Superior temporal gyrus (tissue), 1 donor: Measurements from ENCODE around the gene DNAH7.

Experiments
- DNase-seq: peaks from one replicate; pipeline ENCODE4 v3.0.0-alpha.2; 2016; ENCODE audit errors: extremely low spot score

DNAH7 gene

DNA sequence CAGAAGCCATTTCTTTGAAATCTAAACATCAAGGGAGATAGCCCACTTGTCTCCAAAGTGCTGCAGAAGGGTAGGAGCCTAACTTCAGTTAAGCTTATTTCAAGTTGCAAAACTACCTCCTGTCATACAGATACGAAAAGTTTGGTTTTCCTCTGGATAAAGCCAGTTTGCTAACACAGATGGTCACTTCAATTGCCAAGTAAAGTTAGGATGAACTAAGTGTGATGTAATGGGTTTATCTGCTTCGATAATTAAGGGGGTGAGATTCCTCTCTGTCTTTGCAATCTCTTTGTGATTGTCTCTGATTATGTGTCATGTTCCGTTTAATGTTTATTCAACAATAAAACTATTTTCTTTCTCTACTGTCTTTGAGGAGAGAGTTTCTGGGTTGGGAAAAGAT, 255.2 kb downstream of the DNAH7 start:
- DNase-seq: no peak

- DNase-seq: no peak
Measured at GRCh38 chr2:195810340-195811098, 258.1 kb downstream of the DNAH7 start.

DNA sequence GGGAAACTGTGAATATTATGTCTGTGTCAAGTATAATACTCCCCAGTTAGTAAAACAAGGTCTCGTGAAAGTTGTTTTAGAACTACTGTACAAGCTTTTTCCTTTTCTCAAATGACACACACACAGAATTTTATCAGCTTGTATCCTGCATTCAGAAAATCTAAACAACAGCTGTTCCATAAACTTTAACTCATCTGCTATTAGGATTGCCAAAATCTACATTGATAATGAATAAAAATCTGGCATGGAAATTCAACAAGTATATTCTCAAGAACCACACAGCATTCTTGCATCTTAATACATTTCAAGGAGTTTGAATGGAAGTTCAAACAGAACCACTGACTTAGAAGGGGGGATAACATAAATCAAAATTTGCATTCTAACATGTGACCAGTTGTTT, 260.4 kb downstream of the DNAH7 start:
- no peak for DNase-seq

DNA sequence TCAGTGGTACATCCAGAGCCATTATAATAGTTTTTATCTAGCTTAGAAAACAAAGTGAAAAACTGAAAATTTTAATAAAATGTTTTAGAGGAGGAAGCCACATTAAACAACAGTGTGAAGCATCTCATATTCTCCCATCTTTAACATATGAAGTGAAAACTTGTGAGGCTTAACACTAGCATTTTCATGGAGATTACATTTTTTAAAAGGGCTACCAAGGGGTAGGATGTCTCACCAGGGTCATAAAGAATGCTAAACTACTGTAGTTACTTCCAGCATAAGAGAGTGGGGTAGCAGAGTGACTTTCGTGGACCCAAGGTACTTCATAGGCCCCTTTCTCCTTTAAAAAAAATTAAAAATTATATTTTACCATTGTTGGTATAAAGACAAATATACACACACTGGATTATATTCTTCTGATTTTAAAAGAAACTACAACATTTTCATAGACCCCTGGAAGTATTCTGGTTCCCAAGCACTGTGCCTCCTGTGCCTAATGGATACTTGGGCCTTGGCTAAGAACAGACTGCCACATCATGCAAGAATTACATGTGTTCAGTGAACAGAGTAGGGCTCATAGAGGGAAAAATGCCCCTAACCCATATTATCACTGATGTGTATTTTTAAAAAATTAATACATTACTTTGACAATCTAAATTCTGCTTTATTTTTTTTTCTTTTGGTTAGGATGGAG, 263.2 kb downstream of the DNAH7 start:
- DNase-seq: no peak

GRCh38 chr2:195795879-195796278, 272.8 kb downstream of the DNAH7 start:
- no peak for DNase-seq

DNA sequence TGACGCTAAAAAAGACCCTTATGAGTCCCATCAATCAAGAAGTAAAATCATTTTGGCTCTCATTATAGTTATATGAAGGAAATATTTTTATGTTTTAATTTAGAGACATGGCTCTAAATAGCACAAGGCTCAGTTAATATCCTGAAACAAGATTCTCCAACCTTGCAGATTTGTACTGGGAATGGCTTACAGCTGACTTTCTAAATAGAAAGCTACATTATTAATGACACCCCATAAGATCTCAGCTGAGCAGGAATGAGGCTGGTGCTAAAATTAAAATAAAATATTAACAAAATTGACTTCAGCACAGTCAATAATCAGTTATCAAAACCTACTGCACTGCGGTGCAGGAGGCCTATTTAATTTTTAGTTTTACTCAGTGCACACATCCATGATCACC, 274.8 kb downstream of the DNAH7 start:
- DNase-seq: no peak

DNA sequence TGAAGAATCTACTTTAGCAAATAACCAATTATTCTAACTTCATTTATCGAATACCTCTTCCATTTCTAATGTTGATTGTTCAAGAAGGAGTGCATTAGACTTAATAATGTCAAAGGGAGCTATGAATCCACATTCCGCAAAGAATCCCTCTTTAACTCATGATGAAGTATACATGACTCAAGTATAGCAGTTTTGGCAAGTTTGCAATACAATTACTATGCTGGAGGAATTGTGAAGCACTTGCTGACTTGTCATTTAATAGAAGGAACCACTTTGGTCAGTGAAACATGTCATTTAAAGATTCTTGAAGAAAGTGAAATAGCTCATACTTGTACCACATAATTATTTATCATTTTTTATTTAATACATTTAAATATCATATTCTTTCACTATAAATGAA, 286.5 kb downstream of the DNAH7 start:
- DNase-seq: no peak

- DNase-seq: no peak
Measured at GRCh38 chr2:195779491-195779890, 289.1 kb downstream of the DNAH7 start.

DNA sequence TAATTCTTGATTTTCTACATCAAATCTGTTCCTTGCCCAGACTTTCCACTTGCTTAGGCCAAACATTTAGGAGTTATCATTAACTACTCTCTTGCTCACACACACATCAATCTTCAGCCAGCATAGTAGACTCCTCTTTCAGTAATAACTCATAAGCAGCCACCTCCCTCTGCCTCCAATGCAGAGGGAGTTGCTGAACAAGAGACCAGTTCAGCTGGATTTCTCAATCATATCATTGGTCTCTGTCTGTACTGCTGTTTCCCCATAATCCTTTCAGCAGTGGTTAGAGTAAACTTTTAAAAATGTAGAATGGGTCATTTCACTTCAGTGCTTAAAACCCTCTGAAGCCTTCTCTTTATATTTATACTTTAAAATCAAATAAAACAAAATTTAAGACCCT, 298.7 kb downstream of the DNAH7 start:
- no peak for DNase-seq

- no peak for DNase-seq
Measured at GRCh38 chr2:195768431-195768830, 300.2 kb downstream of the DNAH7 start.

GRCh38 chr2:195766691-195767090, 301.9 kb downstream of the DNAH7 start:
- DNase-seq: no peak

- no peak for DNase-seq
Measured at GRCh38 chr2:195763866-195764265, 304.8 kb downstream of the DNAH7 start.

- no peak for DNase-seq
Measured at GRCh38 chr2:195759877-195760276, 308.8 kb downstream of the DNAH7 start.

DNA sequence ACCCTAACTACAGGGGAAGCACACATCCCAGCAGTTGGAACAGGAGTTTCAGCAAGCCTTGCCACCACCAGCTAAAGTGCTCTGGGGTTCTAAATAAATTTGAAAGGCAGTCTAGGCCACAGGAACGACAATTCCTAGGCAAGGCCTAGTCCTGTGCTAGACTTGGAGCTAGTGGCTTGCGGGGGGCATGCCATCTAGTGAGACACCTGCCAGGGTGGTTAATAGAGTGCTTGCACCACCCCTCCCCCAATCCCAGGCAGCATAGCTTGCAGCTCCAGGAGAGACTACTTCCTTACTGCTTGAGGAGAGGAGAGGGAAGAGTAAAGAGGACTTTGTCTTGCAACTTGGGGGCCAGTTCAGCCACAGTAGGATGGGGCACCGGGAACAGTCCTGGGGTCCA, 309.8 kb downstream of the DNAH7 start:
- no peak for DNase-seq

DNA sequence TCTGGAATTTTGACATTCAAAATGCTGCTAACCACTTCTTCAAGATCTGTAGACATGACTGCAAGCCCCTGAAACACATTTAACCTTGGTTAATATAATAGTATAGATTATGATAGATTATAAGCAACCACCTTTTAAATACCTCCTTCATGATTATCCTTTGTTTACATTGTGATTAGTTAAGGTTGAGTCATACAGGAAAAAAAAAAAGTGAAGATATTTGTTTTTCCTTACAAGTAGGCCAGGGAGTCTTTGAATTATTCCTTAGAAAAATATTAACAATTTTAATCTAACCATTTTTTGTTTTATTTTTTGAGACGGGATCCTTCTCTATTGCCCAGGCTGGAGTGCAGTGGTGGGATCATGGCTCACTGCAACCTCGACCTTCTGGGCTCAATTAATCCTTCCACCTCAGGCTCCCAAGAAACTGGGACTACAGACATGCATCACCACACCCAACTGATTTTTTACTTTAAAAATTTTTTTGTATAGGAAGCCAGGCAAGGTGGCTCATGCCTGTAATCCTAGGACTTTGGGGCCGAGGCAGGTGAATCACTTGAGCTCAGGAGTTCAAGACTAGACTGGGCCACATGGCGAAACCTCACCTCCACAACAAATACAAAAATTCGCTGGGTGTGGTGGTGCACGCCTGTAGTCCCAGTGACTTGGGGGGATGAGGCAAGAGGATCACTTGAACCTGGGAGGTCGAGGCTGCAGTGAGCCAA, 312.3 kb downstream of the DNAH7 start:
- DNase-seq: no peak

- no peak for DNase-seq
Measured at GRCh38 chr2:195741191-195741590, 327.4 kb downstream of the DNAH7 start.

DNA sequence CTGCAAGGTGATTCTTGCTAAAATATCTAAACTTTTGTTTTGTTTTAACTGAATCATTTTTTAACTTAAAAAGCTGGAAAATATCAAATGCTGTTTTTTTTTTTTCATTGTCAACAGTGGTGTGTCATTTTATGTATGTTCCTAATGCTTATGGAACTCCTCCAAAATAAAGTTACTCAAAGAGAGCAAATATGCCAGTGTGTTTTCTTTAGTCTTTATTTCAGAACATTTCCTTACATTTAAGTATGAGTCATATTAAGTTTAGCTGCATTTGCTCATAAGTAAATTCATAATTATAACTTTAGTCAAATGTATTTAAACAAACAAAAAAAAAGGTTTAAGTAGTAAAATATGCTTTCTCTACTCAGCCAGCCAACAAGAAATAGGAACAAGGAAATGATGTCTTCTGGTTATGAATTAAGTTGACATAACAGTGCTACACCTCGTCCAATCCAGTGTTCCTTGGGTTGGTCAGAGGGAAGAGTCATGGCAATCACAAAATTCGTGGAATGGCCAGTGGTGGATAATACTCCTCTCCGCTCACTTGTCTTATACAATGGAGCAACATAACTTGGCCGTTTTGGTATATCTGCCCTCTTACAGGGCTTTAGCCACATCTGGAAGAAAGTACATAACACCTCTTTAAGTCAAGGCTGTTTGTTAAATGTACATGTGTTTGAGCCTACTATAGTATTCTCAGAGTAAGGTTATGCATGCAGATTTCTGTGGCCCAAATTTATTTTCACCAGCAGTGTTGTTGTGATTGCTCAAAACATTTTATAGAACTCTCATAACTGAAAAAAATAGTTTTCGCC, 330.9 kb downstream of the DNAH7 start:
- DNase-seq: no peak

DNA sequence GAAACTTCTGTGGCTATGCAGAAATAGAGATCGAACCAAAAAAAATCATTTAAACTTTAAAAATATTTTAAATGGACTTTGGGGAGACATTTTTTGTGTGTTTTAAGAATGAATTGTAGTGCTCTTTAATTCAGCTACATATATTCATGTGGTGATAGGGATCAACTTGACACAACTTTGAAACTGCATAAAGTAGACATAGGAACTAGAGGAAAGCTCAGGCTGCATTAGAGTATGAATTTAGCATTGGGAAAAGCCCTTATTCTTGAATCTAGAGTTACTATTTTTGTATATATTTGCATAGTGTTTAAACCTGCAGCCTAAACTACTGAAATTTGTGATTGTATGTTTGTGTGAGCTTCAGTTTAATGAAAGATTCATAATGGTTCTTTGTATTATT, 333.3 kb downstream of the DNAH7 start:
- DNase-seq: no peak

DNA sequence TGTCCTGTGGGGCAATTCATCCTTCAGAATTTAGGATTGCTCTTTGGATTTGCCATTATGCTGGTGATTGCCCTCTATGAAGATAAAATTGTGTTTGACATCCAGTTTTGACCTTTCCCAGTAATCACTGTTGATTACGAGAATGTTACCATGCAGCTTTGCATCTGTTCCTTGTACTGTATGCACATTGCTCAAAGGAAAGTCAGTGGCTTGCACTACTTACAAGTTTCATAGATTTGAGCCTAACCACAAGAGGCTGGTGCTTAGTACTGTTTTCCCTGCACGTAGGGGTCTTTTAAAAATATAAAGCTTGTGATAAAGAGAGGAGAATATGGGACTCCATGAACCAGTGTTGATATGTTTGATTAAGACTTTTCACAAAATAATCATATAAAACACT, 333.7 kb downstream of the DNAH7 start:
- no peak for DNase-seq

- DNase-seq: no peak
Measured at GRCh38 chr2:195734395-195734794, 334.2 kb downstream of the DNAH7 start.

DNA sequence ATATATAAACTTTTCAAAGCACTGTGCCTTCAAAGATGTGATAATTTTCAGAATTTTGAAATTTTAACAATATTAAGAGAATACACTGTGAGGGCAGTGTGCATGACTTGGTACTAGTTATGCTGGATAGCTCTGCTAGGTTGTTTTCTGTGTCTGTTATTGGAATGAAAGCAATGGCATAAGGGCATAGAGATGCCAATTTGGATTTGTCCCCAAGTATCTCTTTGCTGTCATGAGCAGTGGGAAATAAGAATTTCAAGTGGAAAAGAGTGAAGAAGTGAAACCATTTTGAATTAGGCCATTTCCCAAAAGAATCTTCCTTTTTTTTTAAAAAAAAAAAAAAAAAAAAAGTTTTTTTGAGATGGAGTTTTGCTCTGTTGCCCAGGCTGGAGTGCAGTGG, 334.8 kb downstream of the DNAH7 start:
- no peak for DNase-seq

DNA sequence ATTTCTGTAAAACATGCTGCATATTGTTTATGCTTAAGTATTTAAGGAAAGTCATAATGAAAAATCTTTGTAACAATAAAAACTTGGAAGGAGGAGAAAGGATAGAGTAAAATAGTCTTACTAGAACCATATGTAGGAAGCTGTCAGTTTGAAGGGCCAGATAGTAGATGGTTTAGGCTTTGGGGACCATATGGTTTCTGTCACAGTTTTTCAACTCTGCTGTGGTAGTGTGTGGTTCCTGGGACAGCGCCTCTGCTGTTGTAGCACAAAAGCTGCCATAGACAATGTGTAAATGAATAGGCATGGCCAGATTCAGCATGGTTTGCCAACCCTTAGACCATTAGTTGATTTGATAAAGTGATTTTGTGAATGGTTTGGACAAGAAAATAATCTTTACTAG, 336.1 kb downstream of the DNAH7 start:
- DNase-seq: no peak
